ENCODE data around the gene PDCL2.

PDCL2 gene, protein sequence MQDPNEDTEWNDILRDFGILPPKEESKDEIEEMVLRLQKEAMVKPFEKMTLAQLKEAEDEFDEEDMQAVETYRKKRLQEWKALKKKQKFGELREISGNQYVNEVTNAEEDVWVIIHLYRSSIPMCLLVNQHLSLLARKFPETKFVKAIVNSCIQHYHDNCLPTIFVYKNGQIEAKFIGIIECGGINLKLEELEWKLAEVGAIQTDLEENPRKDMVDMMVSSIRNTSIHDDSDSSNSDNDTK

GRCh38 chr4:55592014-55592413, at the start of gene PDCL2:
PDCL2 (minus strand) TSS chr4:55592245; CDS start chr4:55592109, 136 bp downstream.
- TF ChIP-seq GATA2 (IDR thresholded peaks at IDR 0.05; ENCODE audit: low read depth, low read length), result no peak
- TF ChIP-seq GATA3 (IDR thresholded peaks at IDR 0.05; ENCODE audit: low read depth, low read length), result no peak

GRCh38 chr4:55637272-55637820, 45.3 kb upstream of the PDCL2 start:
- no peak for TF ChIP-seq GATA3 (IDR thresholded peaks at IDR 0.05; ENCODE audit: low read depth, low read length)
- no peak for TF ChIP-seq GATA2 (IDR thresholded peaks at IDR 0.05; ENCODE audit: low read depth, low read length)

DNA sequence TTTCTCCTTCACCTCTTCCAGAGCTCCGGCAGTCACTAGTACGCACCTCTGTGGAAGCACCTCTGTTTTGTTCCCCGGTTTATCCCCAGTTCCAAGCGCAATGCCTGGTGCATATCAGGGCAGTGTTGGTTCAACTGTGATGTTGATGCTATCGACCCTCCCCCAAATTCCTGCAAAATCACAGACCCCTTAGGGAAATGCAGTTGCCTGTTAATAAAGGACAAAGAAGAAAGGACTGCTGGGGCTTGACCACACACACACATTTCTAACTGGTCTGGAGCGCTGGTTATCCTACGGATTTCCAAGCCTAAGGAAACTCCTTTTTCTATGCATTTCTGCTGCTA, 44.6 kb upstream of the PDCL2 start:
- no peak for TF ChIP-seq GATA3 (IDR thresholded peaks at IDR 0.05; ENCODE audit: low read depth, low read length)
- no peak for TF ChIP-seq GATA2 (IDR thresholded peaks at IDR 0.05; ENCODE audit: low read depth, low read length)

DNA sequence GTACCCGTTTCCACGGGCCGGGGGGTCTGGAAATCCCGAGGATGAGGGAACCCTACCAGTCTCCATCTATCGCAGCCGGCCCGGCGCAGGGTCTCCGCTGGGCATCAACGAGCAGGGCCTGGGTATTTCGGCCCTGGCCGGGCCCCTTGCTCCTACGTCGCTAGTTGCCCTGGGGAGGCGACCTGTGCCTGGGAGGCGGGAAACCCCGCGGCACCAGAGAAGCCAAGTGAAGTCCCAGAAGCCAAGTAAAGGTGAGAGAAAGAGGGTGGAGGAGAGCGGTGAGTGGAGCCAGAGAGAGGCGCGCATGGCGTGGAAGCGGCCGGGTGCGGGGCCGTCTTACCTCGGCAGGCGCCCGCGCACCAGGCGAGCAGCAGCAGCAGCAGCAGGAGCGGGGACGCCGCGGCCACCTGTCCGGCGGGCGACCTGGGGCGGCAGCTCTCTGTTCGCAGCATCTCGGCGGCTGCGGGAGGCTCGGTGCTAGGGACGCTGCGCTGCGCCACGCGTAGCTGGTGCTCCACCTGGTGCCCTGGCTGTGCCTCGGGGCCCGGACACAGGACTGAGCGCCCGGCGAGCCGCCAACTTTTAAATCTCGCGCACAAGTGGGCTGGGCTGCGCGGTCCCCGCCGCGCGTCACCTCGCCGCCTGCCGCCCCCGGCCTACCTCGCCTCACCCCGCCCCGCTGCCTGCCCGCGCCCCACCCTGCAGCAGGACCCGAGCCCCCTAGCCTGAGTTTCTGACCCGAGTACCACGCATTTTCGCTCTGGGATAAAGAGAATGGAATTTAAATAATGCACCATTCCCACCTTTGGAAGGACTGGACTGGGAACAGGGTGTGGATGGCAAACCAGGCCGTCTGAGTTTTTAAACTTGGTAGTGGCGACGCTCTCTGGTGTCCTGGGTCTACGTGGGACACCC, 44.0 kb upstream of the PDCL2 start, which contains the start of gene NMU:
NMU (minus strand) TSS at position 558 of the 915 bp plus-strand sequence; CDS start at position 452, 106 bp downstream.
- no peak for TF ChIP-seq GATA2 (IDR thresholded peaks at IDR 0.05; ENCODE audit: low read depth, low read length)
- TF ChIP-seq GATA3 (IDR thresholded peaks at IDR 0.05; ENCODE audit: low read depth, low read length), result no peak

DNA sequence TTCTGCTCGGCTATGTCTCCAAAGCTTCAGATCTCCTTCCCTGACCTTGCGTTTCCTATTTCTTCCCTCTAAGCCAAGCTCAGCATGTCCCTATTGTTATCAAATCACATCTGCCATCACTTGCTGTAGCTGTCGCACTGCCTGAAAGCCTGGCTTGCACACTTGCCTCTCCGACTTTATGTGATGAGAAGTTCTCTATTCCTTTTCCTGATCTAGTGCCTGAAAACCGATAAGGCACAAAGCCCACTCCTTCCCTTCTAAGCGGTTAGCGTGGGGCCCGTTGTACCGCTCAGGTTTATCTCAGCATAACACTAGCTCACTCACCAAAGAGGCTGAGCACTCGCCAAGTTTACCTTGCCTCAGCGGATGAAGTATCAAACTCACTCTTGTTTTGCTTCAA, 43.2 kb upstream of the PDCL2 start:
- TF ChIP-seq GATA2 (IDR thresholded peaks at IDR 0.05; ENCODE audit: low read depth, low read length), result peak; percentile 57
- no peak for TF ChIP-seq GATA3 (IDR thresholded peaks at IDR 0.05; ENCODE audit: low read depth, low read length)

- TF ChIP-seq GATA2 (IDR thresholded peaks at IDR 0.05; ENCODE audit: low read depth, low read length) (no peak), GATA3 (IDR thresholded peaks at IDR 0.05; ENCODE audit: low read depth, low read length) (no peak)
These were observed 42.5 kb upstream of the PDCL2 start for GRCh38 chr4:55634417-55635128.

DNA sequence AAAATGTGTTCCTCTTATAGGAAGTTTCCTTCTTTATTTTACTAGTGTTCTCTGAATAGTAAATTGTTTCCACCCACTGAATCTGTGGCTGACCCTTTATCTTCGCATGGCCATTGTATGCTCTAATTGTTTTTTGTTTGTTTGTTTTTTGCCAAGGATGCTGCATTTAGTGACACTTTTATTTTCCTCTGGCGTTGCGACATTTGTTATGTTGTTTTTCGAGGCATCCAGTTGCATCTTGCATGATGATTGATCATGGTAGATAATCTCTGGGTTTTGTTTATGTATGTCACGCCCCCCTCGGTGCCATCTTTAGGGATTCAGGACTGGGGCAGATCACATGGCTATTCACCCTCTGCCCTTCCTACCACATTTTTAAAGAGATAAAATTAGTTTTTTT, 41.9 kb upstream of the PDCL2 start:
- TF ChIP-seq GATA3 (IDR thresholded peaks at IDR 0.05; ENCODE audit: low read depth, low read length) (no peak), GATA2 (IDR thresholded peaks at IDR 0.05; ENCODE audit: low read depth, low read length) (no peak)

DNA sequence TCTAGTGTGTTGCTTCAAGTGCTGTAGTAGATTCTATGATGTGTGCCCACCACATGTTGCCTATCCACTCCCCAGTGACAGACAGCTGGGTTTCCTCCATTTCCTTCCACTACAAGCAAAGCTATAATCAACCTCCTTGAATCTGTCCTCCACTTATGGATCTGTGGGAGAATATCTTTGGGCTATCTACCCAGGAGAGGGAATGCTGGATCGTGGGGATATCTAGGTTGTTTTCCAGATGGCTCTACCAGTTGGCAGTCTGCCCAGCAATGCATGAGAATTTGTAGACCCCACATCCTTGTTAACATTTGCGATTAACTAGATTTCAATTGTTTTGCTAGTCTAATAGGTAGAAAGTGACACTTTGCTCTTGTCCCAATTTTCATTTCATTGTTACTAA, 33.8 kb upstream of the PDCL2 start:
- TF ChIP-seq GATA2 (IDR thresholded peaks at IDR 0.05; ENCODE audit: low read depth, low read length) (peak; percentile 83), GATA3 (IDR thresholded peaks at IDR 0.05; ENCODE audit: low read depth, low read length) (no peak; the same call in 1 of the 2 replicates)

GRCh38 chr4:55618546-55619143, 26.6 kb upstream of the PDCL2 start:
- TF ChIP-seq GATA3 (IDR thresholded peaks at IDR 0.05; ENCODE audit: low read depth, low read length) (no peak), GATA2 (IDR thresholded peaks at IDR 0.05; ENCODE audit: low read depth, low read length) (no peak)

DNA sequence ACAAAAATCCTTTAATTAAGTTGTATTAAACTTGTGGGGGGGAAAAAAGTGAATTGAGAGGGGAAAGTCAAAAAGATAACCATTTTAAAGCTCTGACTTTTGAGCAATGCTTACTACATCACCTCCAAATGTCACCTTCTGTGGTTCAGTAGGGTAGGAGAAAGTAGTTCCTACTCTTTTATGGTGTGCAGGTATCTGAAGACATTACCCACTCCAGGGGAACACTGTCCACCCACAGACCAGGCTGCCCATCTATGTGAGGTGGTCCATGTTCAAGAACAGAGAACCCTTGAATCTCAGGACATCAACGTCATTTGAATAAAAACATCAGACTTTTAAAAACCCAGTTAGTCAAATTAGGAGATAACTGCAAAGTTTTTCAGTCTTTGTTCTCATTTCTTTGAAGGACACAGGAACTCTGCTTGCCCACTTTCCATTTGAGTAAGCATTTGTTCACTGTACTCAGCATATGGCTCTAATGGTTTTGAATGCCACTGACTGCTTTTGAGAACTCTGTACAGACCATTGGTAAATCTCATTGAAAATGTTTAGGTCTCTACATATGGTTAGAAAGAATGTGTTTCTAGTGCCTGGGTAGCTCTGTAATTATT, 25.6 kb upstream of the PDCL2 start:
- TF ChIP-seq GATA2 (IDR thresholded peaks at IDR 0.05; ENCODE audit: low read depth, low read length) (no peak), GATA3 (IDR thresholded peaks at IDR 0.05; ENCODE audit: low read depth, low read length) (no peak)

GRCh38 chr4:55615008-55615407, 23.0 kb upstream of the PDCL2 start:
- TF ChIP-seq GATA3 (IDR thresholded peaks at IDR 0.05; ENCODE audit: low read depth, low read length) (no peak), GATA2 (IDR thresholded peaks at IDR 0.05; ENCODE audit: low read depth, low read length) (no peak)

- TF ChIP-seq GATA2 (IDR thresholded peaks at IDR 0.05; ENCODE audit: low read depth, low read length) (no peak), GATA3 (IDR thresholded peaks at IDR 0.05; ENCODE audit: low read depth, low read length) (no peak)
These were observed 21.6 kb upstream of the PDCL2 start for GRCh38 chr4:55613621-55614020.

DNA sequence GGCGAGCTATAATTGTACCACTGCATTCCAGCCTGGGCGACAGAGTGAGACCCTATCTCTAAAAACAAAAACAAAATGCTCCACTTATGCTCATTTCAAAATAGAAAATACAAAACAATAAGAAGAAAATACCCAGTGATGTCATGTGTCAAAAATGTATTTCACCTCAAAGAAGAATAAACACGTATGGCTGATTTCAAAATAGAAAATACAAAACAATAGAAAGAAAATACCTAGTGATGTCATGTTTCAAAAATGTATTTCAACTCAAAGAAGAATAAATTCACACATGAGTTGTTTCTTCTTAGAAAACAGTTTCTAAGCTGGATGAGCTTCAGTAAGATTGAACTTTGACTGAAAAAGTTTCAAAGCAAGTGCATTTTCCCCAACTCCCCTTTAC, 20.3 kb upstream of the PDCL2 start:
- TF ChIP-seq GATA2 (IDR thresholded peaks at IDR 0.05; ENCODE audit: low read depth, low read length) (no peak), GATA3 (IDR thresholded peaks at IDR 0.05; ENCODE audit: low read depth, low read length) (no peak)
